ENCODE results near the gene ZNF865.
"Not testable (repeated sequence)": the region's sequence is repeated elsewhere in the genome, so short reads cannot be mapped to it uniquely, and the experiment has no call there.

The ZNF865 gene

GRCh38 chr19:55605637-55606470, at the start of gene ZNF865:
Gene ZNF865, plus strand, starts transcription at chr19:55605647. Its CDS starts 7,972 bp downstream, at chr19:55613619.
- peak; percentile 91 for DNase-seq (ENCODE audit: low read depth)

GRCh38 chr19:55559684-55560083, 45.8 kb upstream of the ZNF865 start:
- no peak for DNase-seq (ENCODE audit: low read depth)

GRCh38 chr19:55563261-55563690, 42.2 kb upstream of the ZNF865 start:
- no peak for DNase-seq (ENCODE audit: low read depth)

- DNase-seq (ENCODE audit: low read depth), result no peak
Measured at GRCh38 chr19:55566823-55567222, 38.6 kb upstream of the ZNF865 start.

- DNase-seq (ENCODE audit: low read depth), result no peak
Measured at GRCh38 chr19:55567708-55568328, 37.6 kb upstream of the ZNF865 start.

- not testable (repeated sequence) for DNase-seq (ENCODE audit: low read depth)
Measured at GRCh38 chr19:55569477-55569876, 36.0 kb upstream of the ZNF865 start.

GRCh38 chr19:55573929-55574328, 31.5 kb upstream of the ZNF865 start:
- not testable (repeated sequence) for DNase-seq (ENCODE audit: low read depth)

- no peak for DNase-seq (ENCODE audit: low read depth)
Measured at GRCh38 chr19:55576746-55577145, 28.7 kb upstream of the ZNF865 start.

- DNase-seq (ENCODE audit: low read depth), result no peak
Measured at GRCh38 chr19:55578031-55578760, 27.3 kb upstream of the ZNF865 start.

- DNase-seq (ENCODE audit: low read depth), result no peak
Measured at GRCh38 chr19:55578761-55579747, 26.4 kb upstream of the ZNF865 start.

- DNase-seq (ENCODE audit: low read depth), result peak; percentile 42
Measured at GRCh38 chr19:55579766-55580621, 25.5 kb upstream of the ZNF865 start.

GRCh38 chr19:55580628-55581144, 24.8 kb upstream of the ZNF865 start, which contains the start of gene ZNF579:
Gene ZNF579, minus strand, starts transcription at chr19:55580848. Its CDS starts 1,209 bp downstream, at chr19:55579639.
- DNase-seq (ENCODE audit: low read depth), result peak; percentile 90

- no peak for DNase-seq (ENCODE audit: low read depth)
Measured at GRCh38 chr19:55581145-55581822, 24.2 kb upstream of the ZNF865 start.

GRCh38 chr19:55581823-55582223, 23.6 kb upstream of the ZNF865 start:
- no peak for DNase-seq (ENCODE audit: low read depth)

GRCh38 chr19:55582284-55582683, 23.2 kb upstream of the ZNF865 start:
- not testable (repeated sequence) for DNase-seq (ENCODE audit: low read depth)

- not testable (repeated sequence) for DNase-seq (ENCODE audit: low read depth)
Measured at GRCh38 chr19:55583897-55584296, 21.6 kb upstream of the ZNF865 start.

GRCh38 chr19:55584871-55585270, 20.6 kb upstream of the ZNF865 start:
- DNase-seq (ENCODE audit: low read depth), result no peak

- DNase-seq (ENCODE audit: low read depth), result peak; percentile 87
Measured at GRCh38 chr19:55585658-55586339, 19.6 kb upstream of the ZNF865 start.

Measured in iris pigment epithelial cell (primary cell).